Measurements from ENCODE around the gene THAP5. TPM values are rescaled to one million over a fixed set of nuclear protein-coding genes. Genes with fewer than 3 reads are reported as not detected.
A peak's percentile ranks its signal among the peaks of the same experiment; 100 is the strongest.

Gene THAP5, protein sequence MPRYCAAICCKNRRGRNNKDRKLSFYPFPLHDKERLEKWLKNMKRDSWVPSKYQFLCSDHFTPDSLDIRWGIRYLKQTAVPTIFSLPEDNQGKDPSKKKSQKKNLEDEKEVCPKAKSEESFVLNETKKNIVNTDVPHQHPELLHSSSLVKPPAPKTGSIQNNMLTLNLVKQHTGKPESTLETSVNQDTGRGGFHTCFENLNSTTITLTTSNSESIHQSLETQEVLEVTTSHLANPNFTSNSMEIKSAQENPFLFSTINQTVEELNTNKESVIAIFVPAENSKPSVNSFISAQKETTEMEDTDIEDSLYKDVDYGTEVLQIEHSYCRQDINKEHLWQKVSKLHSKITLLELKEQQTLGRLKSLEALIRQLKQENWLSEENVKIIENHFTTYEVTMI
- total RNA-seq, result 10 to 100 TPM; 26.5 to 28.8 TPM

DNA sequence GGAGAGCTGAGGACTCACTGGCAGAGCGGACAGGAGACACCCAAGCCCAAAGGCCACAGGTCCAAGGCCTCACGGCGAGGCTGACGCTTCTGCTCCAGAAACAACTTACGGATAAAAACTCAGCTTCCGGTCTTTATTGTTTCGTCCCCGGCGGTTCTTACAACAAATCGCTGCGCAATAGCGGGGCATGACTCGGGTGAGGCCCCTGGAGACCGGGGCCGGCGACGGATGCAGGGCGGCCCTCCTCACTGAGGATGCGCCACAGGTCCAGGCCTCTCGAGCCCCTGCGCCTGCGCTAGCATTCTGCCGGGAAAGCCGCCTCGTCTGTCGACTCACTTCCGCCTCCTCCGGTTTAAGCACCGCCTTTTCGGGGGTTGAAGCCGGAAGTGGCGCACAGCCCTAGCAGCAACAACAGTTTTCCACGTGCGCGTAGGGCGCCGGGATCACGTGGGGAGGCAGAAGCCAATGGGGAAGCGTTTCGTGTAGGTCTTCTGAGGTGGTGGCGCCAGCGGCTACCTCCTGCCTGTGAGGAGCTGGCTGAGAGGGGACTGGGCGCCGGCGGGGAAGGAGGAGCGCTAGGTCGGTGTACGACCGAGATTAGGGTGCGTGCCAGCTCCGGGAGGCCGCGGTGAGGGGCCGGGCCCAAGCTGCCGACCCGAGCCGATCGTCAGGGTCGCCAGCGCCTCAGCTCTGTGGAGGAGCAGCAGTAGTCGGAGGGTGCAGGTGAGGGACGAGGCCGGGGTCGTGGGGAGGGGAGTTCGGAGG, at the start of gene THAP5, which contains the start of gene DNAJB9:
TSS of gene THAP5 (minus strand) at position 326 of the 765 bp plus-strand sequence. CDS start at position 189, 137 bp downstream.
TSS of gene DNAJB9 (plus strand) at position 494 of the 765 bp plus-strand sequence. CDS start 1,853 bp downstream, outside the sequence.
- H3K9me3 Mint-ChIP-seq, result no peaks in the 10 kb centered on the region
- no peaks in the 10 kb centered on the region for H3K27me3 Mint-ChIP-seq
- DNase-seq, result peak; percentile 99
- TF ChIP-seq, protein P1, sequence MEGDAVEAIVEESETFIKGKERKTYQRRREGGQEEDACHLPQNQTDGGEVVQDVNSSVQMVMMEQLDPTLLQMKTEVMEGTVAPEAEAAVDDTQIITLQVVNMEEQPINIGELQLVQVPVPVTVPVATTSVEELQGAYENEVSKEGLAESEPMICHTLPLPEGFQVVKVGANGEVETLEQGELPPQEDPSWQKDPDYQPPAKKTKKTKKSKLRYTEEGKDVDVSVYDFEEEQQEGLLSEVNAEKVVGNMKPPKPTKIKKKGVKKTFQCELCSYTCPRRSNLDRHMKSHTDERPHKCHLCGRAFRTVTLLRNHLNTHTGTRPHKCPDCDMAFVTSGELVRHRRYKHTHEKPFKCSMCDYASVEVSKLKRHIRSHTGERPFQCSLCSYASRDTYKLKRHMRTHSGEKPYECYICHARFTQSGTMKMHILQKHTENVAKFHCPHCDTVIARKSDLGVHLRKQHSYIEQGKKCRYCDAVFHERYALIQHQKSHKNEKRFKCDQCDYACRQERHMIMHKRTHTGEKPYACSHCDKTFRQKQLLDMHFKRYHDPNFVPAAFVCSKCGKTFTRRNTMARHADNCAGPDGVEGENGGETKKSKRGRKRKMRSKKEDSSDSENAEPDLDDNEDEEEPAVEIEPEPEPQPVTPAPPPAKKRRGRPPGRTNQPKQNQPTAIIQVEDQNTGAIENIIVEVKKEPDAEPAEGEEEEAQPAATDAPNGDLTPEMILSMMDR (IDR thresholded peaks at IDR 0.05), result no peak
- H3K27ac Mint-ChIP-seq, result peak within 1 kb of the TSS; percentile 99
- peak within 1 kb of the TSS; percentile 99 for H3K4me3 Mint-ChIP-seq
- peaks cover 45% of the 10 kb centered on the region for H3K4me1 Mint-ChIP-seq (ENCODE audit: low read depth)
- ATAC-seq, result peak; percentile 92
- peaks cover 40% of the 10 kb centered on the region for H3K36me3 Mint-ChIP-seq (ENCODE audit: low read depth)
- intact Hi-C loops (cut with micrococcal nuclease), result loop anchor here (1.0 kb wide), 1 partner anchor 43 kb away; the partner anchor contains the start of gene PNPLA8
- POLR2A ChIA-PET, result interaction anchor here (0.7 to 2.4 kb wide), 9 partner anchors 23 to 740 kb away, joined by 3 to 17 read pairs (median 3); partner anchors contain the start of gene PNPLA8
- CTCF ChIA-PET, result interaction anchor here (0.7 to 1.1 kb wide), 3 partner anchors 10 to 117 kb away, joined by 3 to 4 read pairs (median 3); partner anchors contain the start of gene PNPLA8

DNA sequence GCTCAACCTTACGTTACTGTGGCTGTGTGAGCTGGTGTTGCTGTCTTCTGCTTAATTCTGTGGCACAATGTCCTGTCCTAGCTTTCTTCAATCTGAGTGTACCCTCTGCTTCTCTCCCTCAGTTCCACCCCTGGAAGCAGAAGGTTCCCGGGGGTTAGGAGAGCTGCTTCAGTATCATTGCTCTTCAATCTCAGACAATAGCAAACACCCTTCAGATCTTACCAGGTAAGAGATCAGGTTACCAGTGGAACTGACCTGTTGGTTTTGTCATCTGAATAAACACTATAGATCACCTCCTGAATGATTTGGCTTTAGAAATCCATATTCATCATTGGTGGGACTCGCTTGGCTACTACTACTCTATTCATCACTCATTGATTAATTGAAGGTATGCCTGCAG, 48.5 kb upstream of the THAP5 start:
- intact Hi-C loops (cut with micrococcal nuclease), result no loop called here
- TF ChIP-seq, protein P1 (IDR thresholded peaks at IDR 0.05), result no peak
- Mint-ChIP-seq H3K4me1 (ENCODE audit: low read depth) (no peaks in the 10 kb centered on the region), H3K27ac (no peak overlapping the region), H3K36me3 (ENCODE audit: low read depth) (no peaks in the 10 kb centered on the region), H3K27me3 (peaks cover 4% of the 10 kb centered on the region), H3K9me3 (no peaks in the 10 kb centered on the region), H3K4me3 (no peak overlapping the region)
- ATAC-seq (no peak), DNase-seq (no peak)
- ChIA-PET CTCF (no interaction called here), POLR2A (interaction anchor here (0.6 kb wide), 1 partner anchor 111 kb away, joined by 3 read pairs; no protein-coding TSS in a partner anchor)

DNA sequence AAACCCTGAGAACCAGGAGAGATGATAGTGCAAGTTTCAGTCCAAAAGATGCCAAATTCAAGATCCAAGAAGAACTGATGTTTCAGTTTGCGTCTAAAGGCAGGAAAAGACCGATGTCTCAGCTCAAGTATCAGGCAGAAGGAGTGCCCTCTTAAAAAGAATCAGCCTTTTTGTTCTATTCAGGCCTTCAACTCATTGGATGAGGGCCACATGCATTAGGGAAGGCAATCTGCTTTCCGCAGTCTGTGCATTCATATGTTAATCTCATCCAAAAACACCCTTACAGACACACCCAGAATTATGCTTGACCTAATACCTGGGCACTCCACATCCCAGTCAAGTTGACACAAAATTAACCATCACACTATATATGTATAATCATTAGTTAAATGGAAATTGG, 45.4 kb upstream of the THAP5 start:
- Mint-ChIP-seq H3K27me3 (peaks cover 1% of the 10 kb centered on the region), H3K4me3 (no peak overlapping the region), H3K27ac (no peak overlapping the region), H3K4me1 (ENCODE audit: low read depth) (no peaks in the 10 kb centered on the region), H3K9me3 (no peaks in the 10 kb centered on the region), H3K36me3 (ENCODE audit: low read depth) (no peaks in the 10 kb centered on the region)
- intact Hi-C loops (cut with micrococcal nuclease), result no loop called here
- ATAC-seq (no peak), DNase-seq (no peak)
- TF ChIP-seq, protein P1 (IDR thresholded peaks at IDR 0.05), result no peak
- ChIA-PET POLR2A (interaction anchor here (0.6 kb wide), 1 partner anchor 632 kb away, joined by 3 read pairs; no protein-coding TSS in a partner anchor), CTCF (interaction anchor here (0.6 to 1.6 kb wide), 2 partner anchors 10 to 162 kb away, joined by 3 to 6 read pairs; no protein-coding TSS in a partner anchor)

DNA sequence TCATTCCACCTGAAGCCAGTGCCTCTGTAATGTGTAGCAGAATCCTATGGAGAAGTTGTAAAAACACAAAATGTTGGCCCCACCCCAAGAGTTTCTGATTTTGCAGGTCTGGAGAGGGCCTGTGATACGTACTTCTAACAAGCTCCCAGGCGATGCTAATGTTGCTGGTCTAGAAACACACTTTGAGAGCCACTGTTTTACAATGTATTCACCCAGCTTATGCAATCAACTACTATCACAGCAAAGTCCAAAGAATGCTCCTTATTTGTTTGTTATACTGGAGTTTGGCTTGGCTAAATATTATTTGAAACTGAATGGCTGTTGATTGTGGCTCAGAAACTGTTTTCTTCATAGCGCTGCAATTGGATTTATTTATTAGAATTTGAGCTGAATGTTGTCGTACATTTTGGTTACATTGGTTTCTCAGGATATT, 44.5 kb upstream of the THAP5 start:
- Mint-ChIP-seq H3K4me1 (ENCODE audit: low read depth) (no peaks in the 10 kb centered on the region), H3K27ac (no peak overlapping the region), H3K4me3 (no peak overlapping the region), H3K9me3 (no peaks in the 10 kb centered on the region), H3K27me3 (peaks cover 1% of the 10 kb centered on the region), H3K36me3 (ENCODE audit: low read depth) (no peaks in the 10 kb centered on the region)
- TF ChIP-seq, protein P1 (IDR thresholded peaks at IDR 0.05), result no peak
- no peak for DNase-seq
- POLR2A ChIA-PET, result no interaction called here
- no peak for ATAC-seq
- intact Hi-C loops (cut with micrococcal nuclease), result no loop called here
- CTCF ChIA-PET, result interaction anchor here (1.6 kb wide), 1 partner anchor 9 kb away, joined by 6 read pairs; no protein-coding TSS in a partner anchor

Measured in activated CD8-positive, alpha-beta T cell treated with anti-CD3 and anti-CD28 coated beads for 36 hours (primary cell).